Endothelial cell of umbilical vein (primary cell): ENCODE measurements around the gene FMN1.

Source experiments
- GATA2 ChIP-seq: IDR thresholded peaks from 2 replicates; pipeline ENCODE4 v1.7.0; 2011; ENCODE audit warnings: low read depth, mild to moderate bottlenecking, moderate library complexity, mixed read lengths, low read length; ENCODE audit not compliant: insufficient read length, insufficient read depth
- TF ChIP-seq, protein P1 (sequence below), 2 donors: IDR thresholded peaks; 1 replicate in 1 of 2; 2 replicates in 1 of 2; pipeline ENCODE4 v1.5.1; 2011; ENCODE audit warnings: low read length in 2 of 2, mild to moderate bottlenecking in 2 of 2, moderate library complexity in 2 of 2, control low read depth in 1 of 2, inconsistent platforms in 1 of 2, low read depth in 1 of 2; ENCODE audit not compliant: insufficient read depth in 1 of 2; ENCODE audit errors: extremely low read depth in 1 of 2

DNA sequence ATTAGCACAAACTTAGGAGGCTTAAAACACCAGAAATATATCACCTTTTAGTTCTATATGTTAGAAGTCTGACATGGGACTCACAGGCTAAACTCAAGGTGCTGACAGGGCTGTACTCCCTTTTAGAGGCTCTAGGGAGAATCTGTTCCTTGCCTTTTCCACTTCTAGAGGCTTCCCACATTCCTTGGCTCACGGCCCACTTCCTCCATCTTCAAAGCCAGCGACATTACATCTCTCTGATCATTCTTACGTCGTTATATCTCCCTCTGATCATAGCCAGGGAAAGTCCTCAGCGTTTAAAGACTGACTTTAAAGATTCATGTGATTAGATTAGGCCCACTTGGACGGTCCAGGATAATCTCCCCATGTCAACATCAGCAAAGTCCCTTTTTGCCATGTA is 310.4 kb downstream of the FMN1 start:
- no peak for TF ChIP-seq GATA2
- TF ChIP-seq, protein P1, sequence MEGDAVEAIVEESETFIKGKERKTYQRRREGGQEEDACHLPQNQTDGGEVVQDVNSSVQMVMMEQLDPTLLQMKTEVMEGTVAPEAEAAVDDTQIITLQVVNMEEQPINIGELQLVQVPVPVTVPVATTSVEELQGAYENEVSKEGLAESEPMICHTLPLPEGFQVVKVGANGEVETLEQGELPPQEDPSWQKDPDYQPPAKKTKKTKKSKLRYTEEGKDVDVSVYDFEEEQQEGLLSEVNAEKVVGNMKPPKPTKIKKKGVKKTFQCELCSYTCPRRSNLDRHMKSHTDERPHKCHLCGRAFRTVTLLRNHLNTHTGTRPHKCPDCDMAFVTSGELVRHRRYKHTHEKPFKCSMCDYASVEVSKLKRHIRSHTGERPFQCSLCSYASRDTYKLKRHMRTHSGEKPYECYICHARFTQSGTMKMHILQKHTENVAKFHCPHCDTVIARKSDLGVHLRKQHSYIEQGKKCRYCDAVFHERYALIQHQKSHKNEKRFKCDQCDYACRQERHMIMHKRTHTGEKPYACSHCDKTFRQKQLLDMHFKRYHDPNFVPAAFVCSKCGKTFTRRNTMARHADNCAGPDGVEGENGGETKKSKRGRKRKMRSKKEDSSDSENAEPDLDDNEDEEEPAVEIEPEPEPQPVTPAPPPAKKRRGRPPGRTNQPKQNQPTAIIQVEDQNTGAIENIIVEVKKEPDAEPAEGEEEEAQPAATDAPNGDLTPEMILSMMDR (IDR thresholded peaks at IDR 0.05; ENCODE audit: extremely low read depth in 1 of 2, insufficient read depth in 1 of 2, low read depth in 1 of 2, low read length in 2 of 2): no peak
